ENCODE measurements around the gene EGFL6.

The EGFL6 gene

DNA sequence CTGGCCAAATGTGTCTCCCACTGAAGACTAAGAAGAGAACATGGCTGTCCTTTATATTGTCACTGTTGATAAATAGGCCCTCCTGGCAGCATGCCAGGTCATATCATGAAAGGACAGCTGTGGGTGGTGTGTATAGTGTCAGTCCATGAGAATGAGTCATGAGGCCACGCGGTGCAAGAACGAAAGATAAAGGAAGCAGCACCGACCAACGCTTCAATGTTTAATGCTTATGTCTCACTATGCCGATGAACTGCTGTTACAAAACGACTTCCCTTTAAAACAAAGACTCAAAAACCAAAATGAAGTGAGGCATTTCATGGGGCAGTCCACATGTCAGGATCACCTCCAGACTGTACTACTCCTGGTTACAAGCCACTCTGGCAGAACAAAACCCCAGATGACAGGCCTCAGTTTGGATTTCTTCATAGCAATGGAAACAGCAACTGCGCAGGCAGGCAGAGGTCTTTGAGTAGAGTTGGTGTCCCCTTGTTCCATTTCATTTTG lies 78.4 kb downstream of the EGFL6 start (continued):
- TF ChIP-seq, protein P1, sequence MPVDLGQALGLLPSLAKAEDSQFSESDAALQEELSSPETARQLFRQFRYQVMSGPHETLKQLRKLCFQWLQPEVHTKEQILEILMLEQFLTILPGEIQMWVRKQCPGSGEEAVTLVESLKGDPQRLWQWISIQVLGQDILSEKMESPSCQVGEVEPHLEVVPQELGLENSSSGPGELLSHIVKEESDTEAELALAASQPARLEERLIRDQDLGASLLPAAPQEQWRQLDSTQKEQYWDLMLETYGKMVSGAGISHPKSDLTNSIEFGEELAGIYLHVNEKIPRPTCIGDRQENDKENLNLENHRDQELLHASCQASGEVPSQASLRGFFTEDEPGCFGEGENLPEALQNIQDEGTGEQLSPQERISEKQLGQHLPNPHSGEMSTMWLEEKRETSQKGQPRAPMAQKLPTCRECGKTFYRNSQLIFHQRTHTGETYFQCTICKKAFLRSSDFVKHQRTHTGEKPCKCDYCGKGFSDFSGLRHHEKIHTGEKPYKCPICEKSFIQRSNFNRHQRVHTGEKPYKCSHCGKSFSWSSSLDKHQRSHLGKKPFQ (tag by site-specific recombination; IDR thresholded peaks at IDR 0.05) = peak; percentile 76
- TF ChIP-seq GFI1B (tag by site-specific recombination; IDR thresholded peaks at IDR 0.05) = no peak
- peak; percentile 65; the same call in 1 of the 2 replicates for TF ChIP-seq ZNF335 (tag by site-specific recombination; conservative IDR thresholded peaks at IDR 0.05)
- TF ChIP-seq, protein P2, sequence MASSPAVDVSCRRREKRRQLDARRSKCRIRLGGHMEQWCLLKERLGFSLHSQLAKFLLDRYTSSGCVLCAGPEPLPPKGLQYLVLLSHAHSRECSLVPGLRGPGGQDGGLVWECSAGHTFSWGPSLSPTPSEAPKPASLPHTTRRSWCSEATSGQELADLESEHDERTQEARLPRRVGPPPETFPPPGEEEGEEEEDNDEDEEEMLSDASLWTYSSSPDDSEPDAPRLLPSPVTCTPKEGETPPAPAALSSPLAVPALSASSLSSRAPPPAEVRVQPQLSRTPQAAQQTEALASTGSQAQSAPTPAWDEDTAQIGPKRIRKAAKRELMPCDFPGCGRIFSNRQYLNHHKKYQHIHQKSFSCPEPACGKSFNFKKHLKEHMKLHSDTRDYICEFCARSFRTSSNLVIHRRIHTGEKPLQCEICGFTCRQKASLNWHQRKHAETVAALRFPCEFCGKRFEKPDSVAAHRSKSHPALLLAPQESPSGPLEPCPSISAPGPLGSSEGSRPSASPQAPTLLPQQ (tag by site-specific recombination; IDR thresholded peaks at IDR 0.05) = peak; percentile 77
- TF ChIP-seq ZNF610 (tag by site-specific recombination; IDR thresholded peaks at IDR 0.05; ENCODE audit: borderline replicate concordance) = no peak
- TF ChIP-seq KLF7 (tag by site-specific recombination; IDR thresholded peaks at IDR 0.05; ENCODE audit: borderline replicate concordance) = no peak
- TF ChIP-seq, protein P3, sequence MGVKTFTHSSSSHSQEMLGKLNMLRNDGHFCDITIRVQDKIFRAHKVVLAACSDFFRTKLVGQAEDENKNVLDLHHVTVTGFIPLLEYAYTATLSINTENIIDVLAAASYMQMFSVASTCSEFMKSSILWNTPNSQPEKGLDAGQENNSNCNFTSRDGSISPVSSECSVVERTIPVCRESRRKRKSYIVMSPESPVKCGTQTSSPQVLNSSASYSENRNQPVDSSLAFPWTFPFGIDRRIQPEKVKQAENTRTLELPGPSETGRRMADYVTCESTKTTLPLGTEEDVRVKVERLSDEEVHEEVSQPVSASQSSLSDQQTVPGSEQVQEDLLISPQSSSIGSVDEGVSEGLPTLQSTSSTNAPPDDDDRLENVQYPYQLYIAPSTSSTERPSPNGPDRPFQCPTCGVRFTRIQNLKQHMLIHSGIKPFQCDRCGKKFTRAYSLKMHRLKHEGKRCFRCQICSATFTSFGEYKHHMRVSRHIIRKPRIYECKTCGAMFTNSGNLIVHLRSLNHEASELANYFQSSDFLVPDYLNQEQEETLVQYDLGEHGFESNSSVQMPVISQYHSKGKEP (tag by site-specific recombination; IDR thresholded peaks at IDR 0.05) = no peak
- TF ChIP-seq, protein P4, sequence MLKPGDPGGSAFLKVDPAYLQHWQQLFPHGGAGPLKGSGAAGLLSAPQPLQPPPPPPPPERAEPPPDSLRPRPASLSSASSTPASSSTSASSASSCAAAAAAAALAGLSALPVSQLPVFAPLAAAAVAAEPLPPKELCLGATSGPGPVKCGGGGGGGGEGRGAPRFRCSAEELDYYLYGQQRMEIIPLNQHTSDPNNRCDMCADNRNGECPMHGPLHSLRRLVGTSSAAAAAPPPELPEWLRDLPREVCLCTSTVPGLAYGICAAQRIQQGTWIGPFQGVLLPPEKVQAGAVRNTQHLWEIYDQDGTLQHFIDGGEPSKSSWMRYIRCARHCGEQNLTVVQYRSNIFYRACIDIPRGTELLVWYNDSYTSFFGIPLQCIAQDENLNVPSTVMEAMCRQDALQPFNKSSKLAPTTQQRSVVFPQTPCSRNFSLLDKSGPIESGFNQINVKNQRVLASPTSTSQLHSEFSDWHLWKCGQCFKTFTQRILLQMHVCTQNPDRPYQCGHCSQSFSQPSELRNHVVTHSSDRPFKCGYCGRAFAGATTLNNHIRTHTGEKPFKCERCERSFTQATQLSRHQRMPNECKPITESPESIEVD (tag by site-specific recombination; IDR thresholded peaks at IDR 0.05) = no peak
- TF ChIP-seq SP2 (tag by site-specific recombination; IDR thresholded peaks at IDR 0.05) = no peak
- no peak for TF ChIP-seq ZNF48 (tag by site-specific recombination; IDR thresholded peaks at IDR 0.05)
- no peak for TF ChIP-seq ZNF433 (tag by site-specific recombination; IDR thresholded peaks at IDR 0.05; ENCODE audit: low read depth)
- no peak for TF ChIP-seq ZNF391 (tag by site-specific recombination; IDR thresholded peaks at IDR 0.05; ENCODE audit: borderline replicate concordance, low read depth)
- TF ChIP-seq TCF7L2 (IDR thresholded peaks at IDR 0.05; ENCODE audit: borderline replicate concordance, low read depth, low read length) = peak; percentile 81; the same call in 1 of the 2 replicates
- peak; percentile 41 for TF ChIP-seq ZNF529 (tag by site-specific recombination; IDR thresholded peaks at IDR 0.05; ENCODE audit: insufficient replicate concordance)
- no peak for TF ChIP-seq ZNF211 (tag by site-specific recombination; IDR thresholded peaks at IDR 0.05; ENCODE audit: low read depth)
- TF ChIP-seq ZNF133 (tag by site-specific recombination; IDR thresholded peaks at IDR 0.05) = no peak
- peak; percentile 41; the same call in 1 of the 2 replicates for TF ChIP-seq ZNF2 (tag by site-specific recombination; IDR thresholded peaks at IDR 0.05)
- TF ChIP-seq ZNF37A (tag by site-specific recombination; IDR thresholded peaks at IDR 0.05) = peak; percentile 83
- TF ChIP-seq ZNF248 (tag by site-specific recombination; IDR thresholded peaks at IDR 0.05) = peak; percentile 93
- TF ChIP-seq, protein P5, sequence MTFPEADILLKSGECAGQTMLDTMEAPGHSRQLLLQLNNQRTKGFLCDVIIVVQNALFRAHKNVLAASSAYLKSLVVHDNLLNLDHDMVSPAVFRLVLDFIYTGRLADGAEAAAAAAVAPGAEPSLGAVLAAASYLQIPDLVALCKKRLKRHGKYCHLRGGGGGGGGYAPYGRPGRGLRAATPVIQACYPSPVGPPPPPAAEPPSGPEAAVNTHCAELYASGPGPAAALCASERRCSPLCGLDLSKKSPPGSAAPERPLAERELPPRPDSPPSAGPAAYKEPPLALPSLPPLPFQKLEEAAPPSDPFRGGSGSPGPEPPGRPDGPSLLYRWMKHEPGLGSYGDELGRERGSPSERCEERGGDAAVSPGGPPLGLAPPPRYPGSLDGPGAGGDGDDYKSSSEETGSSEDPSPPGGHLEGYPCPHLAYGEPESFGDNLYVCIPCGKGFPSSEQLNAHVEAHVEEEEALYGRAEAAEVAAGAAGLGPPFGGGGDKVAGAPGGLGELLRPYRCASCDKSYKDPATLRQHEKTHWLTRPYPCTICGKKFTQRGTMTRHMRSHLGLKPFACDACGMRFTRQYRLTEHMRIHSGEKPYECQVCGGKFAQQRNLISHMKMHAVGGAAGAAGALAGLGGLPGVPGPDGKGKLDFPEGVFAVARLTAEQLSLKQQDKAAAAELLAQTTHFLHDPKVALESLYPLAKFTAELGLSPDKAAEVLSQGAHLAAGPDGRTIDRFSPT (tag by site-specific recombination; IDR thresholded peaks at IDR 0.05) = peak; percentile 80
- TF ChIP-seq, protein P6, sequence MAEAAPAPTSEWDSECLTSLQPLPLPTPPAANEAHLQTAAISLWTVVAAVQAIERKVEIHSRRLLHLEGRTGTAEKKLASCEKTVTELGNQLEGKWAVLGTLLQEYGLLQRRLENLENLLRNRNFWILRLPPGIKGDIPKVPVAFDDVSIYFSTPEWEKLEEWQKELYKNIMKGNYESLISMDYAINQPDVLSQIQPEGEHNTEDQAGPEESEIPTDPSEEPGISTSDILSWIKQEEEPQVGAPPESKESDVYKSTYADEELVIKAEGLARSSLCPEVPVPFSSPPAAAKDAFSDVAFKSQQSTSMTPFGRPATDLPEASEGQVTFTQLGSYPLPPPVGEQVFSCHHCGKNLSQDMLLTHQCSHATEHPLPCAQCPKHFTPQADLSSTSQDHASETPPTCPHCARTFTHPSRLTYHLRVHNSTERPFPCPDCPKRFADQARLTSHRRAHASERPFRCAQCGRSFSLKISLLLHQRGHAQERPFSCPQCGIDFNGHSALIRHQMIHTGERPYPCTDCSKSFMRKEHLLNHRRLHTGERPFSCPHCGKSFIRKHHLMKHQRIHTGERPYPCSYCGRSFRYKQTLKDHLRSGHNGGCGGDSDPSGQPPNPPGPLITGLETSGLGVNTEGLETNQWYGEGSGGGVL (tag by site-specific recombination; IDR thresholded peaks at IDR 0.05) = peak; percentile 70
- TF ChIP-seq, protein P7, sequence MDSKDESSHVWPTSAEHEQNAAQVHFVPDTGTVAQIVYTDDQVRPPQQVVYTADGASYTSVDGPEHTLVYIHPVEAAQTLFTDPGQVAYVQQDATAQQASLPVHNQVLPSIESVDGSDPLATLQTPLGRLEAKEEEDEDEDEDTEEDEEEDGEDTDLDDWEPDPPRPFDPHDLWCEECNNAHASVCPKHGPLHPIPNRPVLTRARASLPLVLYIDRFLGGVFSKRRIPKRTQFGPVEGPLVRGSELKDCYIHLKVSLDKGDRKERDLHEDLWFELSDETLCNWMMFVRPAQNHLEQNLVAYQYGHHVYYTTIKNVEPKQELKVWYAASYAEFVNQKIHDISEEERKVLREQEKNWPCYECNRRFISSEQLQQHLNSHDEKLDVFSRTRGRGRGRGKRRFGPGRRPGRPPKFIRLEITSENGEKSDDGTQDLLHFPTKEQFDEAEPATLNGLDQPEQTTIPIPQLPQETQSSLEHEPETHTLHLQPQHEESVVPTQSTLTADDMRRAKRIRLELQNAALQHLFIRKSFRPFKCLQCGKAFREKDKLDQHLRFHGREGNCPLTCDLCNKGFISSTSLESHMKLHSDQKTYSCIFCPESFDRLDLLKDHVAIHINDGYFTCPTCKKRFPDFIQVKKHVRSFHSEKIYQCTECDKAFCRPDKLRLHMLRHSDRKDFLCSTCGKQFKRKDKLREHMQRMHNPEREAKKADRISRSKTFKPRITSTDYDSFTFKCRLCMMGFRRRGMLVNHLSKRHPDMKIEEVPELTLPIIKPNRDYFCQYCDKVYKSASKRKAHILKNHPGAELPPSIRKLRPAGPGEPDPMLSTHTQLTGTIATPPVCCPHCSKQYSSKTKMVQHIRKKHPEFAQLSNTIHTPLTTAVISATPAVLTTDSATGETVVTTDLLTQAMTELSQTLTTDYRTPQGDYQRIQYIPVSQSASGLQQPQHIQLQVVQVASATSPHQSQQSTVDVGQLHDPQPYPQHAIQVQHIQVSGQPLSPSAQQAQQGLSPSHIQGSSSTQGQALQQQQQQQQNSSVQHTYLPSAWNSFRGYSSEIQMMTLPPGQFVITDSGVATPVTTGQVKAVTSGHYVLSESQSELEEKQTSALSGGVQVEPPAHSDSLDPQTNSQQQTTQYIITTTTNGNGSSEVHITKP (tag by site-specific recombination; IDR thresholded peaks at IDR 0.05) = peak; percentile 81
- peak; percentile 63; the same call in 1 of the 2 replicates for TF ChIP-seq ZNF10 (tag by site-specific recombination; IDR thresholded peaks at IDR 0.05)
- TF ChIP-seq, protein P8, sequence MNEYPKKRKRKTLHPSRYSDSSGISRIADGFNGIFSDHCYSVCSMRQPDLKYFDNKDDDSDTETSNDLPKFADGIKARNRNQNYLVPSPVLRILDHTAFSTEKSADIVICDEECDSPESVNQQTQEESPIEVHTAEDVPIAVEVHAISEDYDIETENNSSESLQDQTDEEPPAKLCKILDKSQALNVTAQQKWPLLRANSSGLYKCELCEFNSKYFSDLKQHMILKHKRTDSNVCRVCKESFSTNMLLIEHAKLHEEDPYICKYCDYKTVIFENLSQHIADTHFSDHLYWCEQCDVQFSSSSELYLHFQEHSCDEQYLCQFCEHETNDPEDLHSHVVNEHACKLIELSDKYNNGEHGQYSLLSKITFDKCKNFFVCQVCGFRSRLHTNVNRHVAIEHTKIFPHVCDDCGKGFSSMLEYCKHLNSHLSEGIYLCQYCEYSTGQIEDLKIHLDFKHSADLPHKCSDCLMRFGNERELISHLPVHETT (tag by site-specific recombination; IDR thresholded peaks at IDR 0.05) = peak; percentile 86
